ENCODE results near the gene ATP5MG. TPM values are rescaled to one million over a fixed set of nuclear protein-coding genes. Genes with fewer than 3 reads are reported as not detected.
A peak's percentile ranks its signal among the peaks of the same experiment; 100 is the strongest.

Gene ATP5MG
- polyA plus RNA-seq (2012; ENCODE audit: insufficient read depth, insufficient read length, low read depth), result 599 TPM

- Histone ChIP-seq H3K4me3 (ENCODE audit: low read depth, low read length) (peak within 1 kb of the TSS; percentile 95), H3K9me3 (no peaks in the 10 kb centered on the region), H3K27me3 (no peaks in the 10 kb centered on the region), H3K36me3 (peaks cover 17% of the 10 kb centered on the region), H3K4me1 (no peaks in the 10 kb centered on the region)
- TF ChIP-seq, protein P1, sequence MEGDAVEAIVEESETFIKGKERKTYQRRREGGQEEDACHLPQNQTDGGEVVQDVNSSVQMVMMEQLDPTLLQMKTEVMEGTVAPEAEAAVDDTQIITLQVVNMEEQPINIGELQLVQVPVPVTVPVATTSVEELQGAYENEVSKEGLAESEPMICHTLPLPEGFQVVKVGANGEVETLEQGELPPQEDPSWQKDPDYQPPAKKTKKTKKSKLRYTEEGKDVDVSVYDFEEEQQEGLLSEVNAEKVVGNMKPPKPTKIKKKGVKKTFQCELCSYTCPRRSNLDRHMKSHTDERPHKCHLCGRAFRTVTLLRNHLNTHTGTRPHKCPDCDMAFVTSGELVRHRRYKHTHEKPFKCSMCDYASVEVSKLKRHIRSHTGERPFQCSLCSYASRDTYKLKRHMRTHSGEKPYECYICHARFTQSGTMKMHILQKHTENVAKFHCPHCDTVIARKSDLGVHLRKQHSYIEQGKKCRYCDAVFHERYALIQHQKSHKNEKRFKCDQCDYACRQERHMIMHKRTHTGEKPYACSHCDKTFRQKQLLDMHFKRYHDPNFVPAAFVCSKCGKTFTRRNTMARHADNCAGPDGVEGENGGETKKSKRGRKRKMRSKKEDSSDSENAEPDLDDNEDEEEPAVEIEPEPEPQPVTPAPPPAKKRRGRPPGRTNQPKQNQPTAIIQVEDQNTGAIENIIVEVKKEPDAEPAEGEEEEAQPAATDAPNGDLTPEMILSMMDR (IDR thresholded peaks at IDR 0.05; ENCODE audit: low read depth, low read length), result peak; percentile 30; the same call in 1 of the 2 replicates
- peak; percentile 92 for DNase-seq
Observed at GRCh38 chr11:118401151-118401879, at the start of gene ATP5MG. Gene ATP5MG, plus strand, starts transcription at chr11:118401606. Its CDS starts 60 bp downstream, at chr11:118401666.

DNA sequence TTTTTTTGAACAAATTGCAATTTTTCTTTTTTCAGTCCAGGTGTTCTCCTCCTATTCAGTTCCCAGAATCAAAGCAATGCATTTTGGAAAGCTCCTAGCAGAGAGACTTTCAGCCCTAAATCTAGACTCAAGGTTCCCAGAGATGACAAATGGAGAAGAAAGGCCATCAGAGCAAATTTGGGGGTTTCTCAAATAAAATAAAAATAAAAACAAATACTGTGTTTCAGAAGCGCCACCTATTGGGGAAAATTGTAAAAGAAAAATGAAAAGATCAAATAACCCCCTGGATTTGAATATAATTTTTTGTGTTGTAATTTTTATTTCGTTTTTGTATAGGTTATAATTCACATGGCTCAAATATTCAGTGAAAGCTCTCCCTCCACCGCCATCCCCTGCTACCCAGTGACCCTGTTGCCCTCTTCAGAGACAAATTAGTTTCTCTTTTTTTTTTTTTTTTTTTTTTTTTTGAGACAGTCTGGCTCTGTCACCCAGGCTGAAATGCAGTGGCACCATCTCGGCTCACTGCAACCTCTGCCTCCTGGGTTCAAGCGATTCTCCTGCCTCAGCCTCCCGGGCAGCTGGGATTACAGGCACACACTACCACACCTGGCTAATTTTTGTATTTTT, 48.2 kb upstream of the ATP5MG start:
- no peak for DNase-seq
- no peaks in the 10 kb centered on the region for H3K4me1 ChIP-seq
- H3K4me3 ChIP-seq (ENCODE audit: low read depth, low read length), result no peak overlapping the region
- TF ChIP-seq, protein P1 (IDR thresholded peaks at IDR 0.05; ENCODE audit: low read depth, low read length), result peak; percentile 50
- peaks cover 38% of the 10 kb centered on the region for H3K27me3 ChIP-seq
- H3K9me3 ChIP-seq, result no peaks in the 10 kb centered on the region
- H3K36me3 ChIP-seq, result no peaks in the 10 kb centered on the region

GRCh38 chr11:118358071-118358470, 43.3 kb upstream of the ATP5MG start:
- Histone ChIP-seq H3K36me3 (no peaks in the 10 kb centered on the region), H3K9me3 (no peaks in the 10 kb centered on the region), H3K27me3 (no peaks in the 10 kb centered on the region), H3K4me3 (ENCODE audit: low read depth, low read length) (no peak overlapping the region), H3K4me1 (no peaks in the 10 kb centered on the region)
- DNase-seq, result no peak
- TF ChIP-seq, protein P1 (IDR thresholded peaks at IDR 0.05; ENCODE audit: low read depth, low read length), result no peak

- no peaks in the 10 kb centered on the region for H3K4me1 ChIP-seq
- H3K9me3 ChIP-seq, result no peaks in the 10 kb centered on the region
- TF ChIP-seq, protein P1 (IDR thresholded peaks at IDR 0.05; ENCODE audit: low read depth, low read length), result no peak
- H3K27me3 ChIP-seq, result no peaks in the 10 kb centered on the region
- no peaks in the 10 kb centered on the region; the same call in 1 of the 2 replicates for H3K36me3 ChIP-seq
- DNase-seq, result peak; percentile 96
- peak within 1 kb of the TSS; percentile 99 for H3K4me3 ChIP-seq (ENCODE audit: low read depth, low read length)
Observed at GRCh38 chr11:118359295-118359958, 42.0 kb upstream of the ATP5MG start, which contains the start of gene UBE4A. Gene UBE4A, plus strand, starts transcription at chr11:118359600. Its CDS starts 5,481 bp downstream, at chr11:118365081.

DNA sequence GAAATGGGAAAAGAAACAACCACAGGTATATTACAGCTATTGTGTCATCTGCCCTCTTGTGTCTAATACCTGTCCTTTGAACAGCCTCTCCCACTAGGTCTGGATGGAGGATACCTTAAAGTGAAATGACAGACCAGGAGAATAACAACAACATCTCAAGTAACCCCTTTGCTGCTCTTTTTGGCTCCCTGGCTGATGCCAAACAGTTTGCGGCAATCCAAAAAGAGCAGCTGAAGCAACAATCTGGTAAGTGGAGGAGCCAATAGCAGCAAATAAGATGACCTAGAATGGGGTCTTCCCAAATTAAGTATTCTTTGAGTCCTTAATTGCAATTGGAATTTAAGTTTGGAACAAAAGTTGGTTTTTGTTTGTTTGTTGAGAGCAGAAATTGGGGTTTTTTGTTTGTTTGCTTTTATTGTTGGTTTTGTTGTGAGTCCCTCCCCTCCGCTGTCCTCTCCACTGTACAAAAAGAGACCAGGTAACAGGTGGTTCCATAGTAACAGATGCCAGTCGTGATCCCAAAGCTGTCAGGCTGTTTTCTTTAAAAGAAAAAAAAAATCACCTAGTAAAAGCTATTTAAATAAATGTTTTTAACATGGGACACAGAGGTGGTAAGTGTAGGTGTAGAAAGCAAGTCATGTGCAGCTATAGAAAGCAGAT, 36.3 kb upstream of the ATP5MG start:
- Histone ChIP-seq H3K4me1 (no peaks in the 10 kb centered on the region), H3K36me3 (peaks cover 32% of the 10 kb centered on the region), H3K4me3 (ENCODE audit: low read depth, low read length) (no peak overlapping the region), H3K9me3 (no peaks in the 10 kb centered on the region), H3K27me3 (no peaks in the 10 kb centered on the region)
- TF ChIP-seq, protein P1 (IDR thresholded peaks at IDR 0.05; ENCODE audit: low read depth, low read length), result no peak
- DNase-seq, result no peak

All from BE2C (cell line).